ENCODE data around the gene PIK3CD.

GRCh38 chr1:9646037-9646436 is 5.5 kb upstream of the PIK3CD start:
- no peak for TF ChIP-seq EZH2phosphoT487 (IDR thresholded peaks at IDR 0.05; ENCODE audit: borderline replicate concordance, low read length)
- no peak for TF ChIP-seq CTCF (IDR thresholded peaks at IDR 0.05; ENCODE audit: low read depth, low read length, poor library complexity, severe bottlenecking)
